Lower leg skin (tissue), 4 donors: Measurements from ENCODE around the gene PPP1R15B. TPM values are rescaled to one million over a fixed set of nuclear protein-coding genes. Genes with fewer than 3 reads are reported as not detected.

Experiments used
- DNase-seq, 2 donors: peaks; one replicate each; pipeline ENCODE4 v3.0.0-alpha.2; 2019; ENCODE audit warnings: low spot score in 2 of 2
- H3K4me3 ChIP-seq: fragments of 200-600 bp; sonication (generic); 2 replicates; pipeline ENCODE4 v1.5.1; 2017; ENCODE audit warnings: mild to moderate bottlenecking, low read depth; ENCODE audit not compliant: poor library complexity, severe bottlenecking
- CTCF ChIP-seq, 3 donors: fragments of 450-650 bp; IDR thresholded peaks; one replicate each; pipeline ENCODE4 v1.5.1; 2016; ENCODE audit warnings: antibody characterized with exemption in 3 of 3, mild to moderate bottlenecking in 3 of 3, moderate library complexity in 2 of 3
- POLR2A ChIP-seq, 2 donors: fragments of 450-650 bp; IDR thresholded peaks; one replicate each; pipeline ENCODE4 v1.6.1; 2016 to 2017; ENCODE audit warnings: antibody characterized with exemption in 2 of 2, mild to moderate bottlenecking in 1 of 2, moderate library complexity in 1 of 2
- WGBS, 2 donors: methylation state at CpG; one replicate each; pipeline ENCODE4 v1.1.5; 2018; 5-methylcytosine and 5-hydroxymethylcytosine counted together
- intact Hi-C: fragments of 100-400 bp; cut with DNase I; formaldehyde crosslinking; loops from one replicate; pipeline ENCODE4 v1.15.0; 2023; ENCODE audit warnings: low total_unique reads
- total RNA-seq, 4 donors: library from RNA; depleted of rRNA; stranded (reverse); fragments of >200 nt; gene quantifications; one replicate each; pipeline ENCODE4 v1.1.0, GENCODE V29; 2016

Gene PPP1R15B
- total RNA-seq, 4 donors from 2014 or later = 37.9 to 56.4 (median 49.5) TPM

DNA sequence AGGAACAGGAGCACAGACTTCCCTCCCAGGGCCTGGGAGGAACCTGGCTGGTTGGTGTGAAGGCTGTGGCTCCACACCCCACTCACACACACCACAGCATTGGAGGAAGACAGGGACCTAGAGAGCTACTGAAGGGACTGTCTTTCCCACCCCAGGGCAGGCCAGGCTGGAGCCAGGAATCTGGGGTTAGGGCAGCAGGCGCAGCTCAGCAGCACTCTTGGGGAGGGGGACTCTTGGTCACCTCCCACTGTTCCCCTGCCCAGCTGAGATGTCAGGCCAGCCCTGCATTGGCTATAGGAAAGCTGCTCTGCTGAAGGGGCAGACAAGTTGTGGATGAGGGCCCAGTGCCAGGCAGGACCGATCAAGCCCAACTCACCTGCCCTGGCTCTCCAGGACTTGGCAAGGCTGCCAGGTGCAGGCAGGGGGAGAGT lies 50.3 kb downstream of the PPP1R15B start:
- H3K4me3 ChIP-seq = no peak overlapping the region
- intact Hi-C loops = loop anchor here (5.0 to 10.0 kb wide), 2 partner anchors 147 to 199 kb away; partner anchors contain the start of gene GOLT1A
- 81% methylated on average over 2 of the region's 2 CpGs for WGBS, 2 donors

GRCh38 chr1:204360314-204360713 lies 51.3 kb downstream of the PPP1R15B start:
- WGBS, 2 donors = 75 to 78% methylated on average over 2 to 4 of the region's 4 CpGs
- no peak for DNase-seq
- no peak overlapping the region for H3K4me3 ChIP-seq
- intact Hi-C loops = loop anchor here (5.0 to 10.0 kb wide), 2 partner anchors 146 to 198 kb away; partner anchors contain the start of gene GOLT1A
- no peak for TF ChIP-seq CTCF (IDR thresholded peaks at IDR 0.05)
- no peak for TF ChIP-seq POLR2A (IDR thresholded peaks at IDR 0.05)

More for the DNA sequence above, 50.3 kb downstream of the PPP1R15B start:
- TF ChIP-seq CTCF (IDR thresholded peaks at IDR 0.05) = no peak
- TF ChIP-seq POLR2A (IDR thresholded peaks at IDR 0.05) = no peak
- peak in 1 of 2 donors; percentile 76 for DNase-seq

DNA sequence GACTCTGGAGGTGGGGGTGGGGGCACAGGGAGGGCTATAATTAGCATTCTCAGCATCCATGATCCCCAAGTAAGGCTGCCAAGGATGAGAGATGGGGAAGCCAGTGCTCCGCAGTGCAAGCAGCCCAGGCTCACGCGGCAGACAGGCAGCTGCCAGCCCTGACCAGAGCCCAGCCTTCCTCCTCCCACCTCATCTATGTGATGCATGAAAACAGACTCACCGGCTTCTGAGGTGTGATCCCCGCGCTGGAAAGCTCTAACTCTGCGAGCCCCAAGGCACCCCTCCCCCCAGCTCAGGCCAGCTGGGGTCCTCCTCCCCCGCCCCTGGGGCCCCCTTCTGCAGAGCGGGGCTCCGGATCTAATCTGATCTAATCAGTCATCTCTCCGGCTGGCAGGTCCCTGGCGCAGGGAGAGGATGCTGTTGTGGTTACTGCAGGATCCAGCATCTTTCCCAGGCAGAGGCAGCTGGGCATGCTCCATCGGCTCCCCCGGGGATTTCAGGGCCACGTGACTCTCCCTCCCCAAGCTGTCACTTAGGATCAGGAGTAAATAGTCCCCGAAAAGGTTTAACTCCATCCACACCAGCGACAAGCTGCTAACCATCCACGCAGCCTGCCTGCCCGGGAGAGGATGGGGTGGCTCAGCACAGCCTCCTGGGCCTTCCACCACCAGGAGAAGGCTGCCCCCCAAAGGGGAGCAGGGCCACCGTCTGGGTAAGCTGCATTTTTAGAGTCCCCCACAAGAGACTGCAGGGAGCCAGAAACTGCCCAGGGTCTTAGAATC lies 52.0 kb downstream of the PPP1R15B start, which contains the start of gene PLEKHA6:
Gene PLEKHA6, minus strand, starts transcription at position 456 of the 782 bp plus-strand sequence. CDS start 86,202 bp downstream, outside the sequence.
- H3K4me3 ChIP-seq = no peak within 1 kb of the TSS
- WGBS, 2 donors = 10% methylated on average over 12 to 19 of the region's 20 CpGs
- DNase-seq = no peak
- intact Hi-C loops = loop anchor here (5.0 to 10.0 kb wide), 2 partner anchors 145 to 197 kb away; partner anchors contain the start of gene GOLT1A
- no peak for TF ChIP-seq CTCF (IDR thresholded peaks at IDR 0.05)
- no peak for TF ChIP-seq POLR2A (IDR thresholded peaks at IDR 0.05)

GRCh38 chr1:204359131-204359473 lies 52.5 kb downstream of the PPP1R15B start:
- no peak for DNase-seq
- WGBS, 2 donors = 43 to 49% methylated on average over 5 of the region's 5 CpGs
- no peak for TF ChIP-seq CTCF (IDR thresholded peaks at IDR 0.05)
- TF ChIP-seq POLR2A (IDR thresholded peaks at IDR 0.05) = no peak
- no peak overlapping the region for H3K4me3 ChIP-seq
- intact Hi-C loops = no loop called here

GRCh38 chr1:204358605-204359004 lies 53.0 kb downstream of the PPP1R15B start:
- 61 to 63% methylated on average over 5 of the region's 5 CpGs for WGBS, 2 donors
- no peak for DNase-seq
- intact Hi-C loops = no loop called here
- TF ChIP-seq CTCF (IDR thresholded peaks at IDR 0.05) (no peak), POLR2A (IDR thresholded peaks at IDR 0.05) (no peak)
- H3K4me3 ChIP-seq = no peak overlapping the region
